Liver (tissue), 3 donors: ENCODE data around the gene VAV3.

Experiments used
- CTCF ChIP-seq: fragments of 150-350 bp; IDR thresholded peaks from 2 replicates; pipeline ENCODE4 v1.5.1; 2017; ENCODE audit warnings: improper control_type of control experiment, low read depth, low read length; ENCODE audit not compliant: missing input control
- HNF4A ChIP-seq, 2 donors: conservative IDR thresholded peaks; 2 replicates each; pipeline ENCODE4 v1.6.1; 2016; ENCODE audit warnings: antibody characterized with exemption in 2 of 2, mild to moderate bottlenecking in 2 of 2
- MAX ChIP-seq: IDR thresholded peaks from 2 replicates; pipeline ENCODE4 v1.6.1; 2016; ENCODE audit warnings: antibody characterized with exemption
- NR2F2 ChIP-seq: IDR thresholded peaks from 2 replicates; pipeline ENCODE4 v1.6.1; 2016; ENCODE audit warnings: antibody characterized with exemption
- RAD21 ChIP-seq, 2 donors: IDR thresholded peaks; 2 replicates each; pipeline ENCODE4 v1.6.1; 2016; ENCODE audit warnings: antibody characterized with exemption in 2 of 2, mild to moderate bottlenecking in 2 of 2
- REST ChIP-seq: IDR thresholded peaks from 2 replicates; pipeline ENCODE4 v1.6.1; 2016; ENCODE audit warnings: antibody characterized with exemption, mild to moderate bottlenecking
- RXRA ChIP-seq, 2 donors: IDR thresholded peaks; 2 replicates each; pipeline ENCODE4 v1.6.1; 2017 to 2018; ENCODE audit warnings: antibody characterized with exemption in 2 of 2, mild to moderate bottlenecking in 1 of 2
- SP1 ChIP-seq: IDR thresholded peaks from 2 replicates; pipeline ENCODE4 v1.6.1; 2018; ENCODE audit warnings: antibody characterized with exemption, mild to moderate bottlenecking
- TAF1 ChIP-seq: conservative IDR thresholded peaks from 2 replicates; pipeline ENCODE4 v1.6.1; 2016; ENCODE audit warnings: antibody characterized with exemption, mild to moderate bottlenecking
- YY1 ChIP-seq: IDR thresholded peaks from 2 replicates; pipeline ENCODE4 v1.6.1; 2016; ENCODE audit warnings: antibody characterized with exemption, mild to moderate bottlenecking
- TF ChIP-seq, protein P1 (sequence below): IDR thresholded peaks from 2 replicates; pipeline ENCODE4 v1.6.1; 2016; ENCODE audit warnings: antibody characterized with exemption
- donor health status: healthy.
- donor health status: healthy.

- TF ChIP-seq CTCF (no peak), TAF1 (no peak), RAD21 (IDR thresholded peaks at IDR 0.05) (no peak), REST (no peak), YY1 (no peak), MAX (no peak), NR2F2 (no peak), SP1 (no peak), HNF4A (conservative IDR thresholded peaks at IDR 0.05) (no peak), RXRA (IDR thresholded peaks at IDR 0.05) (no peak)
- TF ChIP-seq, protein P1, sequence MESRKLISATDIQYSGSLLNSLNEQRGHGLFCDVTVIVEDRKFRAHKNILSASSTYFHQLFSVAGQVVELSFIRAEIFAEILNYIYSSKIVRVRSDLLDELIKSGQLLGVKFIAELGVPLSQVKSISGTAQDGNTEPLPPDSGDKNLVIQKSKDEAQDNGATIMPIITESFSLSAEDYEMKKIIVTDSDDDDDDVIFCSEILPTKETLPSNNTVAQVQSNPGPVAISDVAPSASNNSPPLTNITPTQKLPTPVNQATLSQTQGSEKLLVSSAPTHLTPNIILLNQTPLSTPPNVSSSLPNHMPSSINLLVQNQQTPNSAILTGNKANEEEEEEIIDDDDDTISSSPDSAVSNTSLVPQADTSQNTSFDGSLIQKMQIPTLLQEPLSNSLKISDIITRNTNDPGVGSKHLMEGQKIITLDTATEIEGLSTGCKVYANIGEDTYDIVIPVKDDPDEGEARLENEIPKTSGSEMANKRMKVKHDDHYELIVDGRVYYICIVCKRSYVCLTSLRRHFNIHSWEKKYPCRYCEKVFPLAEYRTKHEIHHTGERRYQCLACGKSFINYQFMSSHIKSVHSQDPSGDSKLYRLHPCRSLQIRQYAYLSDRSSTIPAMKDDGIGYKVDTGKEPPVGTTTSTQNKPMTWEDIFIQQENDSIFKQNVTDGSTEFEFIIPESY: no peak
Measured at GRCh38 chr1:107532318-107532717, 432.7 kb downstream of the VAV3 start.
